ENCODE data around the gene IRAK2. TPM values are rescaled to one million over a fixed set of nuclear protein-coding genes. Genes with fewer than 3 reads are reported as not detected.

IRAK2 gene
- total RNA-seq, 2 donors from 2014 or later = 1.0 to 2.6 TPM

GRCh38 chr3:10251006-10251405, 86.3 kb downstream of the IRAK2 start:
- no peaks in the 10 kb centered on the region for H3K9me3 ChIP-seq
- peaks cover 5% of the 10 kb centered on the region for H3K4me1 ChIP-seq
- H3K4me3 ChIP-seq = no peak overlapping the region
- no peak for TF ChIP-seq CTCF (IDR thresholded peaks at IDR 0.05)
- no peak for DNase-seq
- no peaks in the 10 kb centered on the region for H3K27me3 ChIP-seq
- intact Hi-C loops (cut with DNase I) = no loop called here
- peak overlapping the region in 1 of 2 donors; percentile 34 for H3K9ac ChIP-seq (ENCODE audit: low read depth in 2 of 2, low read length in 2 of 2)
- H3K27ac ChIP-seq = no peak overlapping the region
- H3K36me3 ChIP-seq = no peaks in the 10 kb centered on the region

- no peak for TF ChIP-seq CTCF (IDR thresholded peaks at IDR 0.05)
- no peak overlapping the region for H3K9ac ChIP-seq (ENCODE audit: low read depth in 2 of 2, low read length in 2 of 2)
- no peaks in the 10 kb centered on the region for H3K27me3 ChIP-seq
- no peaks in the 10 kb centered on the region for H3K9me3 ChIP-seq
- H3K4me3 ChIP-seq = no peak overlapping the region
- no peak overlapping the region for H3K27ac ChIP-seq
- DNase-seq = no peak
- H3K4me1 ChIP-seq = peaks cover 5% of the 10 kb centered on the region
- intact Hi-C loops (cut with DNase I) = no loop called here
- H3K36me3 ChIP-seq = no peaks in the 10 kb centered on the region
These were observed 89.0 kb downstream of the IRAK2 start for GRCh38 chr3:10253731-10254130.

GRCh38 chr3:10255835-10256234, 91.1 kb downstream of the IRAK2 start:
- Histone ChIP-seq H3K27ac (no peak overlapping the region), H3K27me3 (no peaks in the 10 kb centered on the region), H3K9me3 (no peaks in the 10 kb centered on the region), H3K9ac (ENCODE audit: low read depth in 2 of 2, low read length in 2 of 2) (no peak overlapping the region), H3K4me3 (no peak overlapping the region), H3K4me1 (peaks cover 2% of the 10 kb centered on the region), H3K36me3 (no peaks in the 10 kb centered on the region)
- no peak for DNase-seq
- intact Hi-C loops (cut with DNase I) = no loop called here
- TF ChIP-seq CTCF (IDR thresholded peaks at IDR 0.05) = no peak

DNA sequence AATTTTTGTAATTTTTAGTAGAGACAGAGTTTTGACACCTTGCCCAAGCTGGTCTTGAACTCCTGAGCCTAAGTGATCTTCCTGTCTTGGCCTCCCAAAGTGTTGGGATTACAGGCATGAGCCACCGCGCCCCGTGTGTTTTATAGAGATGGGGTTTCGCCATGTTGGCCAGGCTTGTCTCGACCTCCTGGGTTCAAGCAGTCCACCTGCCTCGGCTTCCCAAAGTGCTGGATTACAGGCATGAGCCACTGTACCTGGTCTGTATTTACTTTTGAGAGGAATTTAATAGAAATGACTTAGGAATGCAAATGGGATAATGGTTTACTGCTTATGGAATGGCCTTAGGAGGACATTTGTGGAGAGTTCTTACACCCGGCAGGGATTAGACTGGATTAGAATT, 94.3 kb downstream of the IRAK2 start:
- Histone ChIP-seq H3K27me3 (no peaks in the 10 kb centered on the region), H3K27ac (no peak overlapping the region), H3K36me3 (no peaks in the 10 kb centered on the region), H3K9ac (ENCODE audit: low read depth in 2 of 2, low read length in 2 of 2) (no peak overlapping the region), H3K4me1 (no peaks in the 10 kb centered on the region), H3K4me3 (no peak overlapping the region), H3K9me3 (no peaks in the 10 kb centered on the region)
- intact Hi-C loops (cut with DNase I) = no loop called here
- DNase-seq = no peak
- no peak for TF ChIP-seq CTCF (IDR thresholded peaks at IDR 0.05)

DNA sequence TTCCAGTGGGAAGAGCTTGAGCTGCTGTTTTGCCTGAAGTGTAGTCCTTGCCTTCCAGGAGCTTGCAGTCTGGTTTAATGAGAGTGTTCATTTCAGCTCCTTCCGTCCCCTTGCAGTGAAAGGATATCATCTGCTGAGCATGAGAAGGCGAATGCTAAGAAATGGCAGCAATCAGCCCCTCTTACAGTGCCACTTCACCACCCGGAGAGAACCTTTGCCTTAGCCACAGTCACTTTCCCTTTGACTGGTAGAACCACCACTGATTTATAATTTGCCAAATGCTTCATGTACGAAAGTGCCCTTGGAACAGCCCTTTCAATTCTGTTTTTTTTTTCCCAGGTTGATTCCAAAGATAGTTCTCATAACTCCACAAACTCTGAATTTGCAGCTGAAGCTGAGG, 95.1 kb downstream of the IRAK2 start:
- no peak for TF ChIP-seq CTCF (IDR thresholded peaks at IDR 0.05)
- no peaks in the 10 kb centered on the region for H3K27me3 ChIP-seq
- no peaks in the 10 kb centered on the region for H3K36me3 ChIP-seq
- no peak overlapping the region for H3K27ac ChIP-seq
- no peak overlapping the region for H3K9ac ChIP-seq (ENCODE audit: low read depth in 2 of 2, low read length in 2 of 2)
- H3K4me3 ChIP-seq = no peak overlapping the region
- no peaks in the 10 kb centered on the region for H3K9me3 ChIP-seq
- no peaks in the 10 kb centered on the region for H3K4me1 ChIP-seq
- intact Hi-C loops (cut with DNase I) = no loop called here
- DNase-seq = no peak
